ENCODE data around the gene ZXDC. TPM values are rescaled to one million over a fixed set of nuclear protein-coding genes. Genes with fewer than 3 reads are reported as not detected.

ZXDC gene
- total RNA-seq, 1 experiment from 2014 or later = 33.3 TPM

GRCh38 chr3:126484662-126485061, 9.0 kb upstream of the ZXDC start:
- Histone ChIP-seq H3K27me3 (ENCODE audit: control insufficient read depth, insufficient read depth, low read length) (no peaks in the 10 kb centered on the region), H3K27ac (ENCODE audit: low read length) (no peak overlapping the region), H3K9me3 (ENCODE audit: control insufficient read depth, insufficient read depth, low read depth, low read length) (no peaks in the 10 kb centered on the region), H3K4me1 (ENCODE audit: control insufficient read depth, insufficient read depth, low read length) (0 out of 2 replicates have a peak, but pooled peaks cover 3% of the 10 kb centered on the region), H3K36me3 (ENCODE audit: control insufficient read depth, insufficient read depth, low read length) (no peaks in the 10 kb centered on the region), H3K4me3 (ENCODE audit: low read depth in 2 of 2, low read length in 2 of 2) (no peak overlapping the region)
- in situ Hi-C loops (cut with HindIII; ENCODE audit: low pct_unique_long_range_greater_than_20kb, low sequenced_read_pairs) (no loop called here), intact Hi-C loops (cut with micrococcal nuclease; ENCODE audit: unreplicated experiment) (no loop called here)
- ChIA-PET POLR2A (no interaction called here), CTCF (no interaction called here)
- DNase-seq (ENCODE audit: low read depth, low spot score) (no peak), ATAC-seq (no peak)
- BruUV-seq (replicated peaks) = no TSS peak
- no peak for TF ChIP-seq TCF7L2 (IDR thresholded peaks at IDR 0.05; ENCODE audit: low read depth, low read length)
- TF ChIP-seq REST (IDR thresholded peaks at IDR 0.05; ENCODE audit: insufficient read depth in 1 of 2, low read depth in 2 of 2, low read length in 1 of 2) = no peak
- TF ChIP-seq POLR2AphosphoS5 (IDR thresholded peaks at IDR 0.05; ENCODE audit: low read depth, low read length) = no peak
- no peak for TF ChIP-seq SIN3A (IDR thresholded peaks at IDR 0.05; ENCODE audit: borderline replicate concordance, insufficient read depth, low read depth, low read length)
- TF ChIP-seq CTCF (IDR thresholded peaks at IDR 0.05) = no peak

GRCh38 chr3:126484148-126484547, 8.5 kb upstream of the ZXDC start:
- CTCF ChIA-PET = no interaction called here
- H3K27ac ChIP-seq (ENCODE audit: low read length) = no peak overlapping the region
- in situ Hi-C loops (cut with HindIII; ENCODE audit: low pct_unique_long_range_greater_than_20kb, low sequenced_read_pairs) = no loop called here
- no peak overlapping the region for H3K4me3 ChIP-seq (ENCODE audit: low read depth in 2 of 2, low read length in 2 of 2)
- 0 out of 2 replicates have a peak, but pooled peaks cover 3% of the 10 kb centered on the region for H3K4me1 ChIP-seq (ENCODE audit: control insufficient read depth, insufficient read depth, low read length)
- TF ChIP-seq CTCF (IDR thresholded peaks at IDR 0.05) = no peak
- TF ChIP-seq POLR2AphosphoS5 (IDR thresholded peaks at IDR 0.05; ENCODE audit: low read depth, low read length) = no peak
- TF ChIP-seq TCF7L2 (IDR thresholded peaks at IDR 0.05; ENCODE audit: low read depth, low read length) = no peak
- TF ChIP-seq REST (IDR thresholded peaks at IDR 0.05; ENCODE audit: insufficient read depth in 1 of 2, low read depth in 2 of 2, low read length in 1 of 2) = no peak
- TF ChIP-seq SIN3A (IDR thresholded peaks at IDR 0.05; ENCODE audit: borderline replicate concordance, insufficient read depth, low read depth, low read length) = no peak
- ATAC-seq (no peak), DNase-seq (ENCODE audit: low read depth, low spot score) (no peak)
- POLR2A ChIA-PET = no interaction called here
- H3K27me3 ChIP-seq (ENCODE audit: control insufficient read depth, insufficient read depth, low read length) = no peaks in the 10 kb centered on the region
- no peaks in the 10 kb centered on the region for H3K9me3 ChIP-seq (ENCODE audit: control insufficient read depth, insufficient read depth, low read depth, low read length)
- intact Hi-C loops (cut with micrococcal nuclease; ENCODE audit: unreplicated experiment) = no loop called here
- H3K36me3 ChIP-seq (ENCODE audit: control insufficient read depth, insufficient read depth, low read length) = no peaks in the 10 kb centered on the region
- no TSS peak for BruUV-seq (replicated peaks)

All from Panc1 (cell line).